ENCODE results near the gene DTYMK. TPM values are rescaled to one million over a fixed set of nuclear protein-coding genes. Genes with fewer than 3 reads are reported as not detected.

Gene DTYMK
- total RNA-seq, 1 experiment from 2014 or later, result 87.7 TPM

- peaks cover 91% of the 10 kb centered on the region for H3K36me3 ChIP-seq
- no peak for DNase-seq
- H3K4me3 ChIP-seq, result no peak overlapping the region
- H3K9me3 ChIP-seq, result no peaks in the 10 kb centered on the region
- no peaks in the 10 kb centered on the region for H3K27me3 ChIP-seq
These were observed 6.6 kb downstream of the DTYMK start for GRCh38 chr2:241680044-241680443.

GRCh38 chr2:241678784-241679540 is 7.7 kb downstream of the DTYMK start:
- H3K4me3 ChIP-seq, result no peak overlapping the region
- H3K9me3 ChIP-seq, result no peaks in the 10 kb centered on the region
- H3K36me3 ChIP-seq, result peaks cover 86% of the 10 kb centered on the region
- H3K27me3 ChIP-seq, result no peaks in the 10 kb centered on the region
- no peak for DNase-seq

GRCh38 chr2:241678307-241678706 is 8.3 kb downstream of the DTYMK start:
- Histone ChIP-seq H3K36me3 (peaks cover 86% of the 10 kb centered on the region), H3K9me3 (no peaks in the 10 kb centered on the region), H3K27me3 (no peaks in the 10 kb centered on the region), H3K4me3 (no peak overlapping the region)
- no peak for DNase-seq

- peaks cover 82% of the 10 kb centered on the region for H3K36me3 ChIP-seq
- DNase-seq, result no peak
- H3K27me3 ChIP-seq, result no peaks in the 10 kb centered on the region
- H3K9me3 ChIP-seq, result no peaks in the 10 kb centered on the region
- H3K4me3 ChIP-seq, result no peak overlapping the region
These were observed 9.2 kb downstream of the DTYMK start for GRCh38 chr2:241677392-241677791.

GRCh38 chr2:241676665-241677064 is 9.9 kb downstream of the DTYMK start:
- Histone ChIP-seq H3K4me3 (no peak overlapping the region), H3K27me3 (no peaks in the 10 kb centered on the region), H3K9me3 (no peaks in the 10 kb centered on the region), H3K36me3 (peaks cover 77% of the 10 kb centered on the region)
- no peak for DNase-seq

- peaks cover 73% of the 10 kb centered on the region for H3K36me3 ChIP-seq
- DNase-seq, result no peak
- no peak overlapping the region for H3K4me3 ChIP-seq
- H3K27me3 ChIP-seq, result no peaks in the 10 kb centered on the region
- no peaks in the 10 kb centered on the region for H3K9me3 ChIP-seq
These were observed 10.7 kb downstream of the DTYMK start for GRCh38 chr2:241675885-241676284.

GRCh38 chr2:241673797-241674725 is 12.6 kb downstream of the DTYMK start:
- no peaks in the 10 kb centered on the region for H3K9me3 ChIP-seq
- H3K4me3 ChIP-seq, result no peak overlapping the region
- peaks cover 64% of the 10 kb centered on the region for H3K36me3 ChIP-seq
- H3K27me3 ChIP-seq, result no peaks in the 10 kb centered on the region
- peak; percentile 92 for DNase-seq

GRCh38 chr2:241673189-241673663 is 13.4 kb downstream of the DTYMK start:
- Histone ChIP-seq H3K36me3 (peaks cover 56% of the 10 kb centered on the region), H3K27me3 (no peaks in the 10 kb centered on the region), H3K4me3 (no peak overlapping the region), H3K9me3 (no peaks in the 10 kb centered on the region)
- no peak for DNase-seq

- DNase-seq, result no peak
- Histone ChIP-seq H3K36me3 (peaks cover 51% of the 10 kb centered on the region), H3K4me3 (no peak overlapping the region), H3K9me3 (no peaks in the 10 kb centered on the region), H3K27me3 (no peaks in the 10 kb centered on the region)
These were observed 14.1 kb downstream of the DTYMK start for GRCh38 chr2:241672243-241673188.

- H3K36me3 ChIP-seq, result peaks cover 47% of the 10 kb centered on the region
- no peak overlapping the region for H3K4me3 ChIP-seq
- H3K27me3 ChIP-seq, result no peaks in the 10 kb centered on the region
- H3K9me3 ChIP-seq, result no peaks in the 10 kb centered on the region
- no peak for DNase-seq
These were observed 15.0 kb downstream of the DTYMK start for GRCh38 chr2:241671457-241672240.

GRCh38 chr2:241670333-241671110 is 16.1 kb downstream of the DTYMK start:
- no peaks in the 10 kb centered on the region for H3K27me3 ChIP-seq
- DNase-seq, result no peak
- H3K36me3 ChIP-seq, result peaks cover 39% of the 10 kb centered on the region
- no peak overlapping the region for H3K4me3 ChIP-seq
- H3K9me3 ChIP-seq, result no peaks in the 10 kb centered on the region

GRCh38 chr2:241668839-241669238 is 17.8 kb downstream of the DTYMK start:
- Histone ChIP-seq H3K9me3 (no peaks in the 10 kb centered on the region), H3K36me3 (peaks cover 27% of the 10 kb centered on the region), H3K27me3 (no peaks in the 10 kb centered on the region), H3K4me3 (no peak overlapping the region)
- DNase-seq, result no peak

GRCh38 chr2:241668354-241668753 is 18.3 kb downstream of the DTYMK start:
- H3K4me3 ChIP-seq, result no peak overlapping the region
- peaks cover 22% of the 10 kb centered on the region for H3K36me3 ChIP-seq
- no peaks in the 10 kb centered on the region for H3K27me3 ChIP-seq
- H3K9me3 ChIP-seq, result no peaks in the 10 kb centered on the region
- DNase-seq, result no peak

GRCh38 chr2:241666627-241667400 is 19.8 kb downstream of the DTYMK start:
- Histone ChIP-seq H3K36me3 (peaks cover 16% of the 10 kb centered on the region), H3K27me3 (no peaks in the 10 kb centered on the region), H3K9me3 (no peaks in the 10 kb centered on the region), H3K4me3 (no peak overlapping the region)
- DNase-seq, result no peak
